ENCODE results near the gene AGBL1.

GRCh38 chr15:86840996-86841395 is 761.3 kb downstream of the AGBL1 start:
- TF ChIP-seq CTCF (IDR thresholded peaks at IDR 0.05; ENCODE audit: low read depth, low read length, missing input control) = no peak
- TF ChIP-seq TAF1 (conservative IDR thresholded peaks at IDR 0.05) = no peak
- no peak for TF ChIP-seq JUND (IDR thresholded peaks at IDR 0.05)
- TF ChIP-seq FOXA1 (IDR thresholded peaks at IDR 0.05) = no peak
- TF ChIP-seq ATF3 (IDR thresholded peaks at IDR 0.05) = no peak
- no peak for TF ChIP-seq MAX (IDR thresholded peaks at IDR 0.05)
- TF ChIP-seq GABPA (IDR thresholded peaks at IDR 0.05 in 1 of 2, conservative IDR thresholded peaks at IDR 0.05 in 1 of 2) = no peak
- TF ChIP-seq RAD21 (IDR thresholded peaks at IDR 0.05) = no peak
- no peak for TF ChIP-seq REST (IDR thresholded peaks at IDR 0.05)
